NT2/D1 (cell line): Measurements from ENCODE around the gene GOLGA6L6.
"Not testable (repeated sequence)": the region's sequence is repeated elsewhere in the genome, so short reads cannot be mapped to it uniquely, and the experiment has no call there.

Source experiments
- YY1 ChIP-seq: IDR thresholded peaks from 2 replicates; pipeline ENCODE4 v1.6.1; 2011; ENCODE audit not compliant: insufficient read length, insufficient read depth
- ZNF274 ChIP-seq: IDR thresholded peaks from 2 replicates; pipeline ENCODE4 v1.6.1; 2011; ENCODE audit warnings: mild to moderate bottlenecking, low read depth, low read length

DNA sequence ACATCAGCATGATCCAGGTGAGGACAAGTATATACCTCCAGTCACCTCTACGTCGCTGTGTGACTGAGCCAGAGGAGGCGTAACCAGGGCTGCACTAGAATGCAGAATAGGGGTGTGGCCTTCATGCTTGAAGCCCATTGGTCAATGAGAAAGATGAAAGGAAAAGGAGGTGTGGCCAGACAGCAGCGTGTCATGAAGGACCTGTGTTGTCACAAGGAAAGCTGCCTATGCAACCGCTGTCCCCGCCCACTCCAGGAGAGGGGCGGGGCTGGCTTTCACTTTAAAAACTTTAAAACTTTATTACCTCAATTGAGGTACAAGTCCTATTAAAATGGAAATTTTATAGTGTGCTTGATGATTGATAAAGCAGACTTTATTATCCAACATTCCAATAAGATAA, at the start of gene GOLGA6L6:
- TF ChIP-seq ZNF274, YY1: not testable (repeated sequence)
